Gastroesophageal sphincter (tissue), 4 donors: ENCODE data around the gene YLPM1. TPM values are rescaled to one million over a fixed set of nuclear protein-coding genes. Genes with fewer than 3 reads are reported as not detected.

Source experiments
- ATAC-seq: fragments of 150-250 bp; one replicate; pipeline ENCODE4 v1.9.1; 2016; ENCODE audit warnings: mild to moderate bottlenecking, moderate library complexity
- H3K27ac ChIP-seq, 4 donors: fragments of 200-600 bp; sonication (generic) in 3 of 4; 1 replicate in 3 of 4; 2 replicates in 1 of 4; pipeline ENCODE4 v1.5.1; 2016 to 2019
- H3K27me3 ChIP-seq: fragments of 200-600 bp; sonication (generic); one replicate; pipeline ENCODE4 v1.5.1; 2019
- H3K36me3 ChIP-seq, 2 donors: fragments of 200-600 bp; sonication (generic); one replicate each; pipeline ENCODE4 v1.5.1; 2019; ENCODE audit warnings: control low read depth in 1 of 2
- H3K4me1 ChIP-seq, 3 donors: fragments of 200-600 bp; sonication (generic); 1 replicate in 2 of 3; 2 replicates in 1 of 3; pipeline ENCODE4 v1.5.1; 2016 to 2019; ENCODE audit warnings: control low read depth in 2 of 3
- H3K4me3 ChIP-seq, 2 donors: fragments of 200-600 bp; sonication (generic); one replicate each; pipeline ENCODE4 v1.5.1; 2019; ENCODE audit warnings: mild to moderate bottlenecking in 1 of 2, moderate library complexity in 1 of 2
- H3K9me3 ChIP-seq, 3 donors: fragments of 200-600 bp; sonication (generic); one replicate each; pipeline ENCODE4 v1.5.1; 2017 to 2019; ENCODE audit warnings: control low read depth in 2 of 3
- EP300 ChIP-seq: sonication (generic); formaldehyde crosslinking; IDR thresholded peaks from one replicate; pipeline ENCODE4 v1.6.1; 2017; ENCODE audit warnings: antibody characterized with exemption, mild to moderate bottlenecking
- POLR2A ChIP-seq, 2 donors: fragments of 450-650 bp; IDR thresholded peaks; one replicate each; pipeline ENCODE4 v1.6.1; 2017; ENCODE audit warnings: antibody characterized with exemption in 2 of 2, mild to moderate bottlenecking in 2 of 2, moderate library complexity in 1 of 2
- POLR2AphosphoS5 ChIP-seq: sonication (generic); formaldehyde crosslinking; IDR thresholded peaks from one replicate; pipeline ENCODE4 v1.6.1; 2017; ENCODE audit warnings: antibody characterized with exemption
- WGBS, 2 donors: methylation state at CpG; one replicate each; pipeline ENCODE4 v1.1.5; 2018; ENCODE audit warnings: low coverage in 1 of 2; 5-methylcytosine and 5-hydroxymethylcytosine counted together
- total RNA-seq, 4 donors: library from RNA; depleted of rRNA; stranded (reverse); fragments of >200 nt; gene quantifications; one replicate each; pipeline ENCODE4 v1.1.0, GENCODE V29; 2016
- TF ChIP-seq, protein P1 (sequence below), 4 experiments: fragments of 200-600 bp in 2 of 4; fragments of 450-650 bp in 2 of 4; sonication (generic) in 1 of 4; IDR thresholded peaks; one replicate each; pipeline ENCODE4 v1.5.1; 2017 to 2019; ENCODE audit warnings: antibody characterized with exemption in 4 of 4, mild to moderate bottlenecking in 2 of 4, moderate library complexity in 2 of 4

The YLPM1 gene
- total RNA-seq, 4 donors from 2014 or later = 23.3 to 54.8 (median 44.7) TPM

DNA sequence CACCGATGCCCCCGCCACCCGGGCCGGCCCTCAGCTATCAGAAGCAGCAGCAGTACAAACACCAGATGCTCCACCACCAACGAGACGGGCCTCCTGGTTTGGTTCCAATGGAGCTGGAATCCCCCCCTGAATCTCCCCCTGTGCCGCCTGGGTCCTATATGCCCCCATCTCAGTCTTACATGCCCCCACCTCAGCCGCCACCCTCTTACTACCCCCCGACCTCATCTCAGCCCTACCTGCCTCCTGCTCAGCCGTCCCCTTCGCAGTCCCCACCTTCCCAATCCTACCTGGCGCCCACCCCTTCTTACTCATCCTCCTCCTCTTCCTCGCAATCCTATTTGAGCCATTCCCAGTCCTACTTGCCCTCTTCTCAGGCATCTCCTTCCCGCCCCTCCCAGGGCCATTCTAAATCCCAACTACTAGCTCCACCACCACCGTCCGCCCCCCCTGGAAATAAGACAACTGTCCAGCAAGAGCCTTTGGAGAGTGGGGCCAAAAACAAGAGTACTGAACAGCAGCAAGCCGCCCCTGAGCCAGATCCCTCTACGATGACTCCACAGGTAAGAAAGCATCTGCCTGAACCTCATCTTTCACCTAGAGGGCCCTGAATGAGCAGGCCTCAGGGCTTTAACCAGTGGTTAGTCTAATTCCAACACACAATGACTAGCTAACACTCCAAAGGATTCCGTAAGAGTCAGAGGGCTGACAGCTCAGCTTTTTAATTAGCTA lies 851 bp downstream of the YLPM1 start:
- Histone ChIP-seq H3K4me3 (peak overlapping the region; percentile 74 to 86), H3K9me3 (no peaks in the 10 kb centered on the region), H3K27me3 (no peaks in the 10 kb centered on the region), H3K27ac (peak overlapping the region; percentile 54 to 97 (median 86)), H3K4me1 (peaks cover 0 to 55% (median 4%) of the 10 kb centered on the region in 3 donors), H3K36me3 (no peaks in the 10 kb centered on the region)
- no peak for ATAC-seq
- 2 to 3% methylated on average over 7 to 10 of the region's 19 CpGs for WGBS, 2 donors
- no peak for TF ChIP-seq POLR2AphosphoS5
- no peak for TF ChIP-seq POLR2A (IDR thresholded peaks at IDR 0.05)
- no peak for TF ChIP-seq EP300
- TF ChIP-seq, protein P1, sequence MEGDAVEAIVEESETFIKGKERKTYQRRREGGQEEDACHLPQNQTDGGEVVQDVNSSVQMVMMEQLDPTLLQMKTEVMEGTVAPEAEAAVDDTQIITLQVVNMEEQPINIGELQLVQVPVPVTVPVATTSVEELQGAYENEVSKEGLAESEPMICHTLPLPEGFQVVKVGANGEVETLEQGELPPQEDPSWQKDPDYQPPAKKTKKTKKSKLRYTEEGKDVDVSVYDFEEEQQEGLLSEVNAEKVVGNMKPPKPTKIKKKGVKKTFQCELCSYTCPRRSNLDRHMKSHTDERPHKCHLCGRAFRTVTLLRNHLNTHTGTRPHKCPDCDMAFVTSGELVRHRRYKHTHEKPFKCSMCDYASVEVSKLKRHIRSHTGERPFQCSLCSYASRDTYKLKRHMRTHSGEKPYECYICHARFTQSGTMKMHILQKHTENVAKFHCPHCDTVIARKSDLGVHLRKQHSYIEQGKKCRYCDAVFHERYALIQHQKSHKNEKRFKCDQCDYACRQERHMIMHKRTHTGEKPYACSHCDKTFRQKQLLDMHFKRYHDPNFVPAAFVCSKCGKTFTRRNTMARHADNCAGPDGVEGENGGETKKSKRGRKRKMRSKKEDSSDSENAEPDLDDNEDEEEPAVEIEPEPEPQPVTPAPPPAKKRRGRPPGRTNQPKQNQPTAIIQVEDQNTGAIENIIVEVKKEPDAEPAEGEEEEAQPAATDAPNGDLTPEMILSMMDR (IDR thresholded peaks at IDR 0.05) = no peak

DNA sequence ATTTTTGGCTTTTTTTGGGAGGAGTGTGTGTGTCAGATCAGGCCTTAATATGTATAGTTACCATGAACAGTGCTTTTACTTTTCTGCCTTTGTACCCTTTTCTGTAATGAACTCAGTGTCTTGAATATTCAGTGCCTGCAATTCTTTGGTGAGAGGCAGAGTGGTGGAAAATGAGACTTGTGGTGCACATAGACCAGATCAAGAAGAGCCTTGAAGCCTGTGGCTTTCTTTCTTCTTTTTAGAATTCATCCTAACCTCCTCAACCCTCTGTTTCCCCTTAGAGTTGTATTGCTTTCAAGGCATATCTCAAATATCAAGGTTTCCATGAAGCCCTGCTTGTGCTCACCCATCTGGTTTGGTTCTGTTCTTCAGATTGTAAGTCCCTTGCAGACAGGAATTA lies 2.6 kb downstream of the YLPM1 start:
- Histone ChIP-seq H3K9me3 (no peaks in the 10 kb centered on the region), H3K27me3 (no peaks in the 10 kb centered on the region), H3K4me1 (peaks cover 0 to 55% (median 4%) of the 10 kb centered on the region in 3 donors), H3K4me3 (peak overlapping the region in 1 of 2 donors; percentile 86), H3K27ac (no peak overlapping the region), H3K36me3 (no peaks in the 10 kb centered on the region)
- no peak for ATAC-seq
- no peak for TF ChIP-seq POLR2AphosphoS5
- no peak for TF ChIP-seq EP300
- TF ChIP-seq, protein P1 (IDR thresholded peaks at IDR 0.05) = no peak
- no peak for TF ChIP-seq POLR2A (IDR thresholded peaks at IDR 0.05)

DNA sequence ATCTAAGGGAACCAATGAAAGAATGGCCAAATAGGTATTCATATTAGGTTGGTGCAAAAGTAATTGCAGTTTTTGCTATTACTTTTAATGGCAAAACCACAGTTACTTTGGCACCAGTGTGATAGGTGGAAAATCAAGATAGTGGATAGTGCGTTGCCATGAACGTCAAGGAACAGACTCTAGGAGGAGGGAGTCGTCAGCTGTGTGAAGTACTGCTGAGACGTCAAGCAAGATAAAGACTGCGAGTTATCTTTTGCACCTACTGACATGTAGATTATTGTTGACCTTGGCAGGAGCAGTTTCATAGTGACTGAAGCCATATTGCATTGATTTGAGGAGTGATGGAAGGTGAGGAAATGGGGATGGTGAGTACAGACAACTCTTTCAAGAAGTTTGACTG lies 8.3 kb downstream of the YLPM1 start:
- no peak for TF ChIP-seq EP300
- no peak for ATAC-seq
- 73 to 87% methylated on average over 5 of the region's 5 CpGs for WGBS, 2 donors

DNA sequence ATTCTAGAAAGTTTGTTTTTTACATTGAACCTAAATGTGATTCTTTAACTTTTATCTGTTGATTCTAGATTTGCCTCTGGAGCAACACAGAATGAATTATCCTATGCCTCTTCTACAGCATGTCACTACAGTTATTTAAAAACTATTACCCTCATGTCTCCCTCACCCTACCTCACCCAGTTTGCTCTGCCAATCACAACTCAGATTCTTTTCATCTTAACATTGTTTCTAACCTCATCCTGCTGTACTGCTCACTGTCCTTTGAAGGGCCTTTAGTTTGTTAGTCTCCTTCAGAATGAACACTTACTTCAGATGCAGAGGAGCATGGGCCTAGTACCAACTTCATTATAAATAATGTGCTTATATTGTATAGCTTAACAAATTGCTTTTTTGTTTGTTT lies 21.5 kb downstream of the YLPM1 start:
- ATAC-seq = no peak
- TF ChIP-seq, protein P1 (IDR thresholded peaks at IDR 0.05) = no peak
- TF ChIP-seq EP300 (no peak), POLR2AphosphoS5 (no peak), POLR2A (IDR thresholded peaks at IDR 0.05) (no peak)
- Histone ChIP-seq H3K27me3 (no peaks in the 10 kb centered on the region), H3K36me3 (peaks cover 3 to 90% of the 10 kb centered on the region in 2 donors), H3K4me1 (peaks cover 0 to 10% (median 0%) of the 10 kb centered on the region in 3 donors), H3K9me3 (no peaks in the 10 kb centered on the region), H3K4me3 (no peak overlapping the region), H3K27ac (no peak overlapping the region)

More for the DNA sequence above, 8.3 kb downstream of the YLPM1 start:
- Histone ChIP-seq H3K9me3 (no peaks in the 10 kb centered on the region), H3K36me3 (peaks cover 0 to 6% of the 10 kb centered on the region in 2 donors), H3K27me3 (no peaks in the 10 kb centered on the region), H3K4me1 (peaks cover 0 to 23% (median 0%) of the 10 kb centered on the region in 3 donors), H3K4me3 (no peak overlapping the region), H3K27ac (no peak overlapping the region)

DNA sequence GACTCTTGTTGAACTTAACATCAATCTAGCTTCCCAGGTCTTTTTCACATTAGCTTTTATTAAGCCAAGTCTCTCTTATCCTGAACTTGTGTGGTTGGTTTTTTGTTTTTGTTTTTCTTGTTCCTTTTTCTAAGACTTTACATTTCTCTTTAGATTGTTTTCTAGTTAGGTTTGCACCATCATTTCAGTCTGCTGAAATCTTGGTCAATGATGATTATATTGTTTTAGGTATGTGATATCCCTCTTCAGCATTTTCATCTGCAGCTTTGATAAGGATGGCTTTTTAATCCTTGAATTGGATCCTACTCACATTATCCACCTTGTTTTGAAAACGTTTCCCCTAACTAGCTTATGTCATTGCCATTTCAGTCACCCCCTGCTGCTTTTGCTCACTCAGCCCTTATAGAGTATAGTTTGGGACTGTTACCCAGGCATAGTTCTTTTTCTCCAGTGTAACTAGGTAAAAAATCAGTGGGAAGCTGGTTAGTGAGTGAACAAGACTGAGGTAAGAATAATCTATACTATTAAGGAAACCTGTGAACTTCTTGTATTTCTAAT lies 22.0 kb downstream of the YLPM1 start:
- Histone ChIP-seq H3K36me3 (peaks cover 3 to 85% of the 10 kb centered on the region in 2 donors), H3K27ac (no peak overlapping the region), H3K9me3 (no peaks in the 10 kb centered on the region), H3K4me1 (peaks cover 0 to 10% (median 0%) of the 10 kb centered on the region in 3 donors), H3K27me3 (no peaks in the 10 kb centered on the region), H3K4me3 (no peak overlapping the region)
- 30 to 36% methylated on average over 1 of the region's 1 CpG for WGBS, 2 donors
- TF ChIP-seq, protein P1 (IDR thresholded peaks at IDR 0.05) = no peak
- TF ChIP-seq EP300 (no peak), POLR2A (IDR thresholded peaks at IDR 0.05) (no peak), POLR2AphosphoS5 (no peak)
- ATAC-seq = no peak
